GM12878 (cell line): ENCODE data around the gene FHL3. TPM values are rescaled to one million over a fixed set of nuclear protein-coding genes. Genes with fewer than 3 reads are reported as not detected.
A peak's percentile ranks its signal among the peaks of the same experiment; 100 is the strongest.

ENCODE experiments used
- ASH2L ChIP-seq: fragments of 300-600, 200-600 bp; sonication (generic); IDR thresholded peaks from 2 replicates; pipeline ENCODE4 v1.6.1; 2017; ENCODE audit warnings: low read depth, mild to moderate bottlenecking, borderline replicate concordance
- CREB1 ChIP-seq: IDR thresholded peaks from 2 replicates; pipeline ENCODE4 v1.6.1; 2012; ENCODE audit warnings: low read depth, mild to moderate bottlenecking, inconsistent platforms
- ETV6 ChIP-seq, 2 experiments: fragments of 450-650 bp in 1 of 2; IDR thresholded peaks in 1 of 2; conservative IDR thresholded peaks in 1 of 2; 2 replicates each; pipeline ENCODE4 v1.6.1; 2014; ENCODE audit warnings: antibody characterized with exemption in 1 of 2, borderline replicate concordance in 1 of 2, low read depth in 1 of 2, mild to moderate bottlenecking in 1 of 2, moderate library complexity in 1 of 2
- EZH2 ChIP-seq: IDR thresholded peaks from 2 replicates; pipeline ENCODE4 v1.6.1; 2012; ENCODE audit warnings: low read depth, mild to moderate bottlenecking, control low read depth, inconsistent platforms, low read length, borderline replicate concordance; ENCODE audit not compliant: control insufficient read depth
- FOXK2 ChIP-seq: fragments of 450-650 bp; IDR thresholded peaks from 2 replicates; pipeline ENCODE4 v1.6.1; 2017; ENCODE audit warnings: mild to moderate bottlenecking, moderate library complexity
- HCFC1 ChIP-seq: fragments of 150-350 bp; IDR thresholded peaks from 2 replicates; pipeline ENCODE4 v1.6.1; 2014; ENCODE audit warnings: low read length
- JUNB ChIP-seq: IDR thresholded peaks from 2 replicates; pipeline ENCODE4 v1.6.1; 2016; ENCODE audit warnings: antibody characterized with exemption, mild to moderate bottlenecking
- NFXL1 ChIP-seq: fragments of 450-650 bp; IDR thresholded peaks from 2 replicates; pipeline ENCODE4 v1.6.1; 2017; ENCODE audit warnings: antibody characterized with exemption, mild to moderate bottlenecking, borderline replicate concordance
- NR2C1 ChIP-seq: fragments of 450-650 bp; IDR thresholded peaks from 2 replicates; pipeline ENCODE4 v1.6.1; 2017; ENCODE audit warnings: antibody characterized with exemption, mild to moderate bottlenecking, moderate library complexity
- SMC3 ChIP-seq: IDR thresholded peaks from 2 replicates; pipeline ENCODE4 v1.6.1; 2011; ENCODE audit warnings: low read length, improper control_type of control experiment, borderline replicate concordance
- SREBF1 ChIP-seq: IDR thresholded peaks from 2 replicates; pipeline ENCODE4 v1.6.1; 2012; ENCODE audit warnings: mild to moderate bottlenecking, low read length
- STAT1 ChIP-seq: fragments of 450-650 bp; conservative IDR thresholded peaks from 2 replicates; pipeline ENCODE4 v1.6.1; 2014; ENCODE audit warnings: antibody characterized with exemption, mild to moderate bottlenecking
- TARDBP ChIP-seq: IDR thresholded peaks from 2 replicates; pipeline ENCODE4 v1.6.1; 2016; ENCODE audit warnings: borderline replicate concordance
- TBL1XR1 ChIP-seq: IDR thresholded peaks from 2 replicates; pipeline ENCODE4 v1.6.1; 2012; ENCODE audit warnings: low read depth, low read length, improper control_type of control experiment
- TCF12 ChIP-seq: IDR thresholded peaks from 2 replicates; pipeline ENCODE4 v1.6.1; 2011; ENCODE audit warnings: low read depth, mild to moderate bottlenecking, low read length
- YY1 ChIP-seq: IDR thresholded peaks from 2 replicates; pipeline ENCODE4 v1.6.1; 2011; ENCODE audit warnings: low read depth, mild to moderate bottlenecking, low read length
- ZZZ3 ChIP-seq: IDR thresholded peaks from 2 replicates; pipeline ENCODE4 v1.6.1; 2011; ENCODE audit warnings: low read depth; ENCODE audit not compliant: control insufficient read depth, insufficient read length
- polyA plus RNA-seq, 11 experiments: library from polyadenylated mRNA; depleted of rRNA in 4 of 11; unstranded in 6 of 11; stranded (reverse) in 5 of 11; fragments of >200 nt; fragmentation: Nextera tagmentation in 4 of 11; fragmentation: Illumina TruSeq in 1 of 11; extraction: Ambion mirVana in 4 of 11; extraction: Trizol in 1 of 11; gene quantifications; 1 replicate in 1 of 11; 2 replicates in 10 of 11; pipeline versions ENCODE4 v1.2.1 to v1.2.3, GENCODE V29; 2011 to 2016; ENCODE audit warnings: inconsistent platforms in 2 of 11, missing spikeins in 2 of 11, low read depth in 1 of 11
- total RNA-seq, 4 experiments: library from RNA; depleted of rRNA in 3 of 4; stranded (reverse); fragments of >200 nt in 3 of 4; fragmentation: Illumina TruSeq in 1 of 4; extraction: Trizol in 1 of 4; gene quantifications; 2 replicates each; pipeline versions ENCODE4 v1.2.1 to v1.2.3, GENCODE V29; 2013 to 2021
- TF ChIP-seq, protein P1 (sequence below): IDR thresholded peaks from 2 replicates; pipeline ENCODE4 v1.6.1; 2012; ENCODE audit warnings: low read length, inconsistent platforms
- TF ChIP-seq, protein P2 (sequence below): fragments of 450-650 bp; IDR thresholded peaks from 2 replicates; pipeline ENCODE4 v1.6.1; 2018; ENCODE audit warnings: borderline replicate concordance, mild to moderate bottlenecking; ENCODE audit not compliant: partially characterized antibody
- TF ChIP-seq, protein P3 (sequence below): IDR thresholded peaks from 2 replicates; pipeline ENCODE4 v1.6.1; 2012; ENCODE audit warnings: improper control_type of control experiment, low read depth, low read length; ENCODE audit not compliant: insufficient replicate concordance

Gene FHL3
- total and polyA plus RNA-seq, 10 of the 15 experiments (the other 5 are each of a cell fraction or from before 2014, with no cell fraction given): 0.26 to 13.9 (median 7.9) TPM

DNA sequence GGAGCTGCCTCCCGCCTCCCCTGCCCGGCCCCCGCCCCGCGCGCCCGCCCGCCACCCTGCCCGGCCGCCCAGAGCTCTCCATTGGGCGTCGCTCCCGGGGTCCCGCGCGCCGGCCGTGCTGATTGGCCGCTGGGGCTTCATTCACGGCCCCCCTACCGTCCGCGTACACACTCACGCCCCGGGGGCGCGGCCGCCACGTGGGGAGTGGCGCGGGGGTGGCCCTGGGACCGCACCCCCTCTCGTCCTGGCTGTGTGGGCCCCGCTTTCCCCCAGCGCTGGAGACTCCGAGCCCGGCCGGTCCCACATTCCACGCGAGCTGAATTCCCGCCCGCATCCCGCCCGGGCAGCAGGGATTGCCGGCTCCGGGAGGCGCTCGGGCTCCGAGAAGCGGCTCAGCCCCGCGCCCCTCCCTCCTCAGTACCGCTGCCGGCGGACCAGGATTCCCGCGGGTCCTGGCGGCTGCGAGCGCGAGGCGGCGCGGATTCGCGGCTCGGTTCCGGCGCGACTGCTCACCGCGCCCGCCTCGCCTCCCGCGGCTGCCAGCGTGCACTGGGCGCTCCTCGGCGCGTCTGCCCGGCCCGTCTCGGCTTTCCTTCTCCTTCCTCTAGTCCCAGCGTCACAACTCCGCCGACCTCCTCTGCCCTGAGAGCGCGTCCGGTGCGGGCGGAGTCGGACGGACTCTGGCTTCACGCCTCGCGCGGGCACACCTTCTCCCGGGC, 41.7 kb upstream of the FHL3 start (continued):
- TF ChIP-seq, protein P1, sequence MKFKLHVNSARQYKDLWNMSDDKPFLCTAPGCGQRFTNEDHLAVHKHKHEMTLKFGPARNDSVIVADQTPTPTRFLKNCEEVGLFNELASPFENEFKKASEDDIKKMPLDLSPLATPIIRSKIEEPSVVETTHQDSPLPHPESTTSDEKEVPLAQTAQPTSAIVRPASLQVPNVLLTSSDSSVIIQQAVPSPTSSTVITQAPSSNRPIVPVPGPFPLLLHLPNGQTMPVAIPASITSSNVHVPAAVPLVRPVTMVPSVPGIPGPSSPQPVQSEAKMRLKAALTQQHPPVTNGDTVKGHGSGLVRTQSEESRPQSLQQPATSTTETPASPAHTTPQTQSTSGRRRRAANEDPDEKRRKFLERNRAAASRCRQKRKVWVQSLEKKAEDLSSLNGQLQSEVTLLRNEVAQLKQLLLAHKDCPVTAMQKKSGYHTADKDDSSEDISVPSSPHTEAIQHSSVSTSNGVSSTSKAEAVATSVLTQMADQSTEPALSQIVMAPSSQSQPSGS: no peak
- TF ChIP-seq ZZZ3: no peak
- TF ChIP-seq STAT1: no peak
- TF ChIP-seq JUNB: no peak
- TF ChIP-seq NFXL1: no peak
- TF ChIP-seq, protein P2, sequence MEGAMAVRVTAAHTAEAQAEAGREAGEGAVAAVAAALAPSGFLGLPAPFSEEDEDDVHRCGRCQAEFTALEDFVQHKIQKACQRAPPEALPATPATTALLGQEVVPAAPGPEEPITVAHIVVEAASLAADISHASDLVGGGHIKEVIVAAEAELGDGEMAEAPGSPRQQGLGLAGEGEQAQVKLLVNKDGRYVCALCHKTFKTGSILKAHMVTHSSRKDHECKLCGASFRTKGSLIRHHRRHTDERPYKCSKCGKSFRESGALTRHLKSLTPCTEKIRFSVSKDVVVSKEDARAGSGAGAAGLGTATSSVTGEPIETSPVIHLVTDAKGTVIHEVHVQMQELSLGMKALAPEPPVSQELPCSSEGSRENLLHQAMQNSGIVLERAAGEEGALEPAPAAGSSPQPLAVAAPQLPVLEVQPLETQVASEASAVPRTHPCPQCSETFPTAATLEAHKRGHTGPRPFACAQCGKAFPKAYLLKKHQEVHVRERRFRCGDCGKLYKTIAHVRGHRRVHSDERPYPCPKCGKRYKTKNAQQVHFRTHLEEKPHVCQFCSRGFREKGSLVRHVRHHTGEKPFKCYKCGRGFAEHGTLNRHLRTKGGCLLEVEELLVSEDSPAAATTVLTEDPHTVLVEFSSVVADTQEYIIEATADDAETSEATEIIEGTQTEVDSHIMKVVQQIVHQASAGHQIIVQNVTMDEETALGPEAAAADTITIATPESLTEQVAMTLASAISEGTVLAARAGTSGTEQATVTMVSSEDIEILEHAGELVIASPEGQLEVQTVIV: no peak
- TF ChIP-seq, protein P3, sequence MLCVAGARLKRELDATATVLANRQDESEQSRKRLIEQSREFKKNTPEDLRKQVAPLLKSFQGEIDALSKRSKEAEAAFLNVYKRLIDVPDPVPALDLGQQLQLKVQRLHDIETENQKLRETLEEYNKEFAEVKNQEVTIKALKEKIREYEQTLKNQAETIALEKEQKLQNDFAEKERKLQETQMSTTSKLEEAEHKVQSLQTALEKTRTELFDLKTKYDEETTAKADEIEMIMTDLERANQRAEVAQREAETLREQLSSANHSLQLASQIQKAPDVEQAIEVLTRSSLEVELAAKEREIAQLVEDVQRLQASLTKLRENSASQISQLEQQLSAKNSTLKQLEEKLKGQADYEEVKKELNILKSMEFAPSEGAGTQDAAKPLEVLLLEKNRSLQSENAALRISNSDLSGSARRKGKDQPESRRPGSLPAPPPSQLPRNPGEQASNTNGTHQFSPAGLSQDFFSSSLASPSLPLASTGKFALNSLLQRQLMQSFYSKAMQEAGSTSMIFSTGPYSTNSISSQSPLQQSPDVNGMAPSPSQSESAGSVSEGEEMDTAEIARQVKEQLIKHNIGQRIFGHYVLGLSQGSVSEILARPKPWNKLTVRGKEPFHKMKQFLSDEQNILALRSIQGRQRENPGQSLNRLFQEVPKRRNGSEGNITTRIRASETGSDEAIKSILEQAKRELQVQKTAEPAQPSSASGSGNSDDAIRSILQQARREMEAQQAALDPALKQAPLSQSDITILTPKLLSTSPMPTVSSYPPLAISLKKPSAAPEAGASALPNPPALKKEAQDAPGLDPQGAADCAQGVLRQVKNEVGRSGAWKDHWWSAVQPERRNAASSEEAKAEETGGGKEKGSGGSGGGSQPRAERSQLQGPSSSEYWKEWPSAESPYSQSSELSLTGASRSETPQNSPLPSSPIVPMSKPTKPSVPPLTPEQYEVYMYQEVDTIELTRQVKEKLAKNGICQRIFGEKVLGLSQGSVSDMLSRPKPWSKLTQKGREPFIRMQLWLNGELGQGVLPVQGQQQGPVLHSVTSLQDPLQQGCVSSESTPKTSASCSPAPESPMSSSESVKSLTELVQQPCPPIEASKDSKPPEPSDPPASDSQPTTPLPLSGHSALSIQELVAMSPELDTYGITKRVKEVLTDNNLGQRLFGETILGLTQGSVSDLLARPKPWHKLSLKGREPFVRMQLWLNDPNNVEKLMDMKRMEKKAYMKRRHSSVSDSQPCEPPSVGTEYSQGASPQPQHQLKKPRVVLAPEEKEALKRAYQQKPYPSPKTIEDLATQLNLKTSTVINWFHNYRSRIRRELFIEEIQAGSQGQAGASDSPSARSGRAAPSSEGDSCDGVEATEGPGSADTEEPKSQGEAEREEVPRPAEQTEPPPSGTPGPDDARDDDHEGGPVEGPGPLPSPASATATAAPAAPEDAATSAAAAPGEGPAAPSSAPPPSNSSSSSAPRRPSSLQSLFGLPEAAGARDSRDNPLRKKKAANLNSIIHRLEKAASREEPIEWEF: no peak
- TF ChIP-seq SREBF1: no peak
- TF ChIP-seq TBL1XR1: no peak
- no peak for TF ChIP-seq HCFC1
- TF ChIP-seq FOXK2: no peak
- TF ChIP-seq TARDBP: no peak
- no peak for TF ChIP-seq ASH2L
- no peak for TF ChIP-seq ETV6 (conservative IDR thresholded peaks at IDR 0.05 in 1 of 2, IDR thresholded peaks at IDR 0.05 in 1 of 2; ENCODE audit: borderline replicate concordance in 1 of 2, low read depth in 1 of 2)
- TF ChIP-seq CREB1: peak; percentile 41
- no peak for TF ChIP-seq EZH2
- TF ChIP-seq NR2C1: no peak
- no peak for TF ChIP-seq YY1
- no peak for TF ChIP-seq TCF12
- TF ChIP-seq SMC3: no peak
